ENCODE results near the gene KLHDC3. TPM values are rescaled to one million over a fixed set of nuclear protein-coding genes. Genes with fewer than 3 reads are reported as not detected.

The KLHDC3 gene
- total and polyA plus RNA-seq, 10 of the 15 experiments (the other 5 are each of a cell fraction or from before 2014, with no cell fraction given): 2.4 to 102 (median 55.4) TPM

- no peak for TF ChIP-seq ZBTB33 (IDR thresholded peaks at IDR 0.05)
- peak; percentile 94 for TF ChIP-seq POLR2A (IDR thresholded peaks at IDR 0.05; ENCODE audit: low read depth, low read length)
- TF ChIP-seq TCF3 (IDR thresholded peaks at IDR 0.05; ENCODE audit: borderline replicate concordance, insufficient read depth, low read depth, low read length): 0 out of 2 replicates have a peak, but pooled peaks have one; percentile 38
- TF ChIP-seq PBX3 (IDR thresholded peaks at IDR 0.05; ENCODE audit: insufficient replicate concordance, low read depth, low read length): peak; percentile 20
- TF ChIP-seq FOS (IDR thresholded peaks at IDR 0.05; ENCODE audit: borderline replicate concordance, extremely low read depth, insufficient read length): no peak
- peak; percentile 78 for TF ChIP-seq E2F8 (IDR thresholded peaks at IDR 0.05; ENCODE audit: low read depth, partially characterized antibody)
- peak; percentile 79; the same call in 1 of the 2 replicates for TF ChIP-seq MTA3 (IDR thresholded peaks at IDR 0.05; ENCODE audit: borderline replicate concordance, low read length)
- TF ChIP-seq ZNF24 (IDR thresholded peaks at IDR 0.05): no peak
- peak; percentile 73; the same call in 1 of the 2 replicates for TF ChIP-seq MXI1 (IDR thresholded peaks at IDR 0.05; ENCODE audit: low read depth, low read length)
- no peak for TF ChIP-seq ZNF217 (IDR thresholded peaks at IDR 0.05)
- no peak for TF ChIP-seq ZSCAN29 (IDR thresholded peaks at IDR 0.05)
- TF ChIP-seq TARDBP (IDR thresholded peaks at IDR 0.05; ENCODE audit: borderline replicate concordance): peak; percentile 74; the same call in 1 of the 2 replicates
- no peak for TF ChIP-seq USF1 (IDR thresholded peaks at IDR 0.05; ENCODE audit: borderline replicate concordance, extremely low read length, insufficient read depth, low read depth, low read length)
- peak; percentile 83; the same call in 1 of the 2 replicates for TF ChIP-seq LARP7 (IDR thresholded peaks at IDR 0.05)
- TF ChIP-seq CHD2 (IDR thresholded peaks at IDR 0.05; ENCODE audit: borderline replicate concordance, low read depth, low read length): 0 out of 2 replicates have a peak, but pooled peaks have one; percentile 14
- peak; percentile 88; the same call in 1 of the 2 replicates for TF ChIP-seq GATAD2B (conservative IDR thresholded peaks at IDR 0.05; ENCODE audit: low read depth)
- TF ChIP-seq BRCA1 (IDR thresholded peaks at IDR 0.05; ENCODE audit: low read depth, low read length): no peak
- no peak for TF ChIP-seq KDM1A (IDR thresholded peaks at IDR 0.05; ENCODE audit: borderline replicate concordance)
- TF ChIP-seq CBX5 (IDR thresholded peaks at IDR 0.05; ENCODE audit: low read depth): no peak
- no peak for TF ChIP-seq CEBPZ (IDR thresholded peaks at IDR 0.05; ENCODE audit: low read depth, low read length)
Measured at GRCh38 chr6:43053545-43054205, 39.6 kb downstream of the KLHDC3 start, which contains the start of gene CUL7 (continued).

Data from GM12878 (cell line).